H1 (cell line): ENCODE measurements around the gene KRTAP1-3. TPM values are rescaled to one million over a fixed set of nuclear protein-coding genes. Genes with fewer than 3 reads are reported as not detected.
A peak's percentile ranks its signal among the peaks of the same experiment; 100 is the strongest.

Source experiments
- CTCF ChIA-PET: fragments of 300-600 bp; sonication (Branson Sonifier 250); formaldehyde crosslinking; loops from one replicate; lab custom pipeline; 2021; ENCODE audit not compliant: partially characterized antibody; lab: Charles Lee
- POLR2A ChIA-PET: fragments of 300-600 bp; sonication (Branson Sonifier 250); formaldehyde crosslinking; loops from one replicate; lab custom pipeline; 2021; ENCODE audit warnings: inconsistent platforms; ENCODE audit not compliant: partially characterized antibody; lab: Charles Lee
- DNase-seq, 2 experiments: peaks; one replicate each; pipeline versions ENCODE4 v3.0.0 to v3.0.0-alpha.2; 2010 to 2022; ENCODE audit warnings: low spot score in 2 of 2, low read depth in 1 of 2, mixed read lengths in 1 of 2
- FAIRE-seq: peaks from 2 replicates; lab custom pipeline; 2011; peaks lifted over from hg19 to GRCh38; lab: Jason Lieb, UNC
- H2AFZ ChIP-seq: 2 replicates; pipeline ENCODE4 v1.8.1; 2012; ENCODE audit warnings: low read length, inconsistent platforms
- H2AK5ac ChIP-seq: 2 replicates; pipeline ENCODE4 v1.6.1; 2013; ENCODE audit warnings: low read depth, low read length
- H2BK120ac ChIP-seq: replicated peaks from 2 replicates; pipeline ENCODE3; 2013; ENCODE audit warnings: low read depth, low read length, inconsistent platforms
- H2BK12ac ChIP-seq: 2 replicates; pipeline ENCODE4 v1.6.1; 2013; ENCODE audit warnings: low read depth, low read length
- H2BK15ac ChIP-seq: 2 replicates; pipeline ENCODE4 v1.6.1; 2013; ENCODE audit warnings: low read length
- H2BK20ac ChIP-seq: 2 replicates; pipeline ENCODE4 v1.6.1; 2013; ENCODE audit warnings: low read length
- H2BK5ac ChIP-seq: 2 replicates; pipeline ENCODE4 v1.6.1; 2013; ENCODE audit warnings: low read depth, low read length
- H3K14ac ChIP-seq: 2 replicates; pipeline ENCODE4 v1.6.1; 2013; ENCODE audit warnings: inconsistent platforms; ENCODE audit not compliant: insufficient read length
- H3K18ac ChIP-seq: 2 replicates; pipeline ENCODE4 v1.6.1; 2013; ENCODE audit warnings: low read length; ENCODE audit errors: extremely low read depth
- H3K23ac ChIP-seq: 2 replicates; pipeline ENCODE4 v1.6.1; 2013; ENCODE audit warnings: inconsistent platforms; ENCODE audit not compliant: insufficient read length
- H3K23me2 ChIP-seq: 2 replicates; pipeline ENCODE4 v1.6.1; 2013; ENCODE audit warnings: low read depth, low read length
- H3K27ac ChIP-seq: 2 replicates; pipeline ENCODE4 v1.6.1; 2011; ENCODE audit warnings: low read depth, low read length, inconsistent platforms
- H3K27me3 ChIP-seq, 4 experiments: replicated peaks in 1 of 4; 1 replicate in 1 of 4; 2 replicates in 3 of 4; pipeline versions ENCODE4 v1.6.1 to v1.8.1; 2011 to 2013; ENCODE audit warnings: low read length in 3 of 4, mild to moderate bottlenecking in 3 of 4, inconsistent platforms in 2 of 4, mixed read lengths in 2 of 4, moderate library complexity in 1 of 4; ENCODE audit not compliant: control insufficient read depth in 3 of 4, insufficient read depth in 3 of 4; ENCODE audit errors: extremely low read depth in 1 of 4
- H3K36me3 ChIP-seq, 4 experiments: 2 replicates each; pipeline versions ENCODE4 v1.6.1 to v1.8.1; 2011 to 2013; ENCODE audit warnings: mild to moderate bottlenecking in 4 of 4, low read length in 3 of 4, moderate library complexity in 2 of 4, control low read depth in 1 of 4, inconsistent platforms in 1 of 4; ENCODE audit not compliant: insufficient read depth in 4 of 4, control insufficient read depth in 2 of 4
- H3K4ac ChIP-seq: replicated peaks from 2 replicates; pipeline ENCODE3; 2013; ENCODE audit warnings: low read length, low read depth, mixed read lengths, inconsistent platforms; ENCODE audit not compliant: insufficient read length
- H3K4me1 ChIP-seq, 4 experiments: replicated peaks in 1 of 4; 1 replicate in 1 of 4; 2 replicates in 3 of 4; pipeline versions ENCODE4 v1.6.1 to v1.8.1; 2011 to 2013; ENCODE audit warnings: low read length in 3 of 4, inconsistent platforms in 2 of 4, mixed read lengths in 1 of 4; ENCODE audit not compliant: insufficient read depth in 4 of 4, control insufficient read depth in 3 of 4
- H3K4me2 ChIP-seq, 2 experiments: 2 replicates each; pipeline versions ENCODE4 v1.6.1 to v1.8.1; 2011 to 2013; ENCODE audit warnings: low read depth in 2 of 2, low read length in 2 of 2, control low read depth in 1 of 2, inconsistent platforms in 1 of 2, mild to moderate bottlenecking in 1 of 2; ENCODE audit not compliant: insufficient read depth in 1 of 2
- H3K4me3 ChIP-seq, 4 experiments: fragments of 200-600, 300-600 bp in 1 of 4; sonication (generic), shearing (Covaris generic), sonication (Bioruptor Twin) in 1 of 4; 2 replicates each; pipeline versions ENCODE4 v1.5.1 to v1.8.1; 2011 to 2016; ENCODE audit warnings: low read length in 4 of 4, low read depth in 3 of 4, control low read depth in 2 of 4, inconsistent platforms in 2 of 4, mild to moderate bottlenecking in 2 of 4, mixed read lengths in 1 of 4, moderate library complexity in 1 of 4; ENCODE audit not compliant: insufficient read depth in 2 of 4; ENCODE audit errors: extremely low read depth in 1 of 4
- H3K56ac ChIP-seq: replicated peaks from 2 replicates; pipeline ENCODE3; 2013; ENCODE audit warnings: low read depth, mild to moderate bottlenecking, mixed read lengths, low read length, inconsistent platforms; ENCODE audit not compliant: insufficient read length
- H3K79me1 ChIP-seq: 2 replicates; pipeline ENCODE4 v1.6.1; 2013; ENCODE audit warnings: low read depth, low read length, control low read depth
- H3K79me2 ChIP-seq, 2 experiments: 2 replicates each; pipeline versions ENCODE4 v1.6.1 to v1.8.1; 2012 to 2013; ENCODE audit warnings: low read length in 2 of 2, mild to moderate bottlenecking in 2 of 2, inconsistent platforms in 1 of 2; ENCODE audit not compliant: insufficient read depth in 2 of 2, control insufficient read depth in 1 of 2
- H3K9ac ChIP-seq, 4 experiments: replicated peaks in 1 of 4; 1 replicate in 1 of 4; 2 replicates in 3 of 4; pipeline versions ENCODE4 v1.6.1 to v1.8.1; 2011 to 2013; ENCODE audit warnings: low read depth in 3 of 4, low read length in 3 of 4, control low read depth in 2 of 4, mild to moderate bottlenecking in 2 of 4, moderate library complexity in 2 of 4, inconsistent platforms in 1 of 4; ENCODE audit errors: extremely low read depth in 1 of 4
- H3K9me3 ChIP-seq, 2 experiments: 2 replicates each; pipeline versions ENCODE4 v1.6.1 to v1.8.1; 2012 to 2013; ENCODE audit warnings: mild to moderate bottlenecking in 2 of 2, moderate library complexity in 2 of 2, control low read depth in 1 of 2, inconsistent platforms in 1 of 2, low read depth in 1 of 2, low read length in 1 of 2, mixed read lengths in 1 of 2; ENCODE audit not compliant: insufficient read depth in 2 of 2
- H4K20me1 ChIP-seq, 2 experiments: replicated peaks in 1 of 2; 2 replicates each; pipeline versions ENCODE3 to v1.8.1; 2011 to 2013; ENCODE audit warnings: inconsistent platforms in 2 of 2, low read length in 2 of 2, mild to moderate bottlenecking in 1 of 2; ENCODE audit not compliant: insufficient read depth in 2 of 2, control insufficient read depth in 1 of 2
- H4K5ac ChIP-seq: 2 replicates; pipeline ENCODE4 v1.6.1; 2013; ENCODE audit warnings: low read length, low read depth, mixed read lengths, inconsistent platforms; ENCODE audit not compliant: insufficient read length
- H4K8ac ChIP-seq: 2 replicates; pipeline ENCODE4 v1.8.0; 2013; ENCODE audit warnings: mild to moderate bottlenecking, moderate library complexity, low read length, inconsistent platforms; ENCODE audit not compliant: insufficient read depth; ENCODE audit errors: extremely low read depth
- H4K91ac ChIP-seq: replicated peaks from 2 replicates; pipeline ENCODE3; 2013; ENCODE audit warnings: low read length, mixed read lengths, inconsistent platforms; ENCODE audit not compliant: insufficient read length
- CBX5 ChIP-seq: fragments of 300-800, 300-1000 bp; sonication (generic); IDR thresholded peaks from 2 replicates; pipeline ENCODE4 v1.7.1; 2016; ENCODE audit warnings: antibody characterized with exemption, low read length, low read depth
- KDM1A ChIP-seq: fragments of 200-600, 300-600 bp; sonication (generic); IDR thresholded peaks from 2 replicates; pipeline ENCODE4 v1.7.1; 2016; ENCODE audit warnings: mild to moderate bottlenecking, low read length, borderline replicate concordance
- TAF1 ChIP-seq: IDR thresholded peaks from 2 replicates; pipeline ENCODE4 v1.6.1; 2011; ENCODE audit warnings: mild to moderate bottlenecking, low read depth, low read length
- WGBS, 2 experiments: shearing (Covaris generic) in 1 of 2; methylation state at CpG; one replicate each; pipeline versions ENCODE4 v1.1.6 to v1.1.7; 2013 to 2015; ENCODE audit warnings: low lambda C conversion rate in 2 of 2, mixed read lengths in 2 of 2, inconsistent platforms in 1 of 2, low coverage in 1 of 2, missing lambda C conversion rate in 1 of 2; ENCODE audit not compliant: insufficient replicate concordance in 2 of 2, insufficient coverage in 1 of 2, insufficient read length in 1 of 2; ENCODE audit errors: extremely low coverage in 1 of 2, missing lambda C conversion rate in 1 of 2; 5-methylcytosine and 5-hydroxymethylcytosine counted together
- polyA plus RNA-seq, 7 experiments: library from polyadenylated mRNA; depleted of rRNA in 3 of 7; stranded (reverse) in 5 of 7; unstranded in 2 of 7; fragments of >200 nt in 5 of 7; fragments of 200-250 nt in 2 of 7; gene quantifications; 1 replicate in 5 of 7; 2 replicates in 1 of 7; 4 replicates in 1 of 7; pipeline versions ENCODE4 v1.2.1 to v1.2.3, GENCODE V29; 2011 to 2013; ENCODE audit warnings: missing spikeins in 2 of 7, mixed read lengths in 2 of 7
- total RNA-seq: library from RNA; stranded (reverse); fragmentation: NEBNext Ultra II Directional; extraction: Animal tissue kit (Norgen Biotek cat#: 25700); gene quantifications from 2 replicates; pipeline ENCODE4 v1.2.1, GENCODE V29; 2021
- TF ChIP-seq, protein P1 (sequence below): IDR thresholded peaks from 2 replicates; pipeline ENCODE4 v1.6.1; 2012; ENCODE audit warnings: inconsistent platforms

The KRTAP1-3 gene
- total and polyA plus RNA-seq, 2 of the 8 experiments (the other 6 are each of a cell fraction or from before 2014, with no cell fraction given) = not detected

DNA sequence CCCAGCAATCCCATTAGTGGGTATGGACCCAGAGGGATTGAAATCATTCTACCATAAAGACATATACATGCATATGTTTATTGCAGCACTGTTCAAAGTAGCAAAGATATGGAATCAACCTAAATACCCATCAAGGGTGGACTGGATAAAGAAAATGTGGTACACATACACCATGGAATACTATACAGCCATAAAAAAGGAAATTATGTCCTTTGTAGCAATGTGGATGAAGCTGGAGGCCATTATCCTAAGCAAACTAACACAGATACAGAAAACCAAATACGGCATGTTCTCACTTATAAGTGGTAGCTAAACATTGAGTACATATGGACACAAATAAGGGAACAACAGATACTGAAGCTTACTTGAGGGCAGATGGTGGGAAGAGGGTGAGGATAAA is 22.9 kb upstream of the KRTAP1-3 start:
- Histone ChIP-seq H3K4ac (no peak overlapping the region), H4K8ac (no peak overlapping the region), H2BK12ac (no peak overlapping the region), H4K91ac (no peak overlapping the region), H3K4me3 (no peak overlapping the region), H2AFZ (no peak overlapping the region), H3K27ac (no peak overlapping the region), H2BK5ac (no peak overlapping the region), H3K36me3 (no peaks in the 10 kb centered on the region), H3K4me2 (no peak overlapping the region), H3K14ac (no peak overlapping the region), H3K79me2 (no peaks in the 10 kb centered on the region), H3K56ac (no peak overlapping the region), H2AK5ac (no peak overlapping the region), H2BK20ac (no peak overlapping the region), H2BK120ac (no peak overlapping the region), H3K23ac (no peak overlapping the region), H3K18ac (no peak overlapping the region), H2BK15ac (no peak overlapping the region), H3K4me1 (no peaks in the 10 kb centered on the region), H4K20me1 (no peaks in the 10 kb centered on the region), H3K27me3 (no peaks in the 10 kb centered on the region), H3K9me3 (0 out of 4 replicates have a peak, but pooled peaks cover 0 to 4% of the 10 kb centered on the region in 2 experiments), H4K5ac (no peak overlapping the region), H3K9ac (no peak overlapping the region), H3K79me1 (no peaks in the 10 kb centered on the region), H3K23me2 (no peaks in the 10 kb centered on the region)
- ChIA-PET CTCF (no interaction called here), POLR2A (no interaction called here)
- DNase-seq = no peak
- 85% methylated on average over 1 of the region's 1 CpG; no CpG with 5 or more reads in 1 of the 2 experiments for WGBS, 2 experiments
- FAIRE-seq = no peak
- 0 out of 2 replicates have a peak, but pooled peaks have one; percentile 36 for TF ChIP-seq KDM1A
- TF ChIP-seq, protein P1, sequence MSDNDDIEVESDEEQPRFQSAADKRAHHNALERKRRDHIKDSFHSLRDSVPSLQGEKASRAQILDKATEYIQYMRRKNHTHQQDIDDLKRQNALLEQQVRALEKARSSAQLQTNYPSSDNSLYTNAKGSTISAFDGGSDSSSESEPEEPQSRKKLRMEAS = no peak
- no peak for TF ChIP-seq TAF1
- TF ChIP-seq CBX5 = no peak
